ENCODE data around the gene TUBA4B.

- no peak for TF ChIP-seq CTCF (IDR thresholded peaks at IDR 0.05; ENCODE audit: extremely low read depth in 1 of 2, insufficient read depth in 1 of 2, low read depth in 1 of 2, low read length in 2 of 2)
- no peak for TF ChIP-seq MAX (IDR thresholded peaks at IDR 0.05; ENCODE audit: insufficient read depth, insufficient read length)
- TF ChIP-seq POLR2AphosphoS5 (IDR thresholded peaks at IDR 0.05; ENCODE audit: insufficient read depth, low read depth, low read length), result no peak
- no peak for TF ChIP-seq GATA2 (IDR thresholded peaks at IDR 0.05; ENCODE audit: insufficient read depth, insufficient read length, low read depth, low read length)
- no peak for TF ChIP-seq FOS (IDR thresholded peaks at IDR 0.05; ENCODE audit: borderline replicate concordance, insufficient read depth, low read length)
- TF ChIP-seq MYC (IDR thresholded peaks at IDR 0.05; ENCODE audit: low read depth, low read length), result no peak
- TF ChIP-seq POLR2A (IDR thresholded peaks at IDR 0.05; ENCODE audit: low read depth, low read length), result no peak
- TF ChIP-seq EZH2 (IDR thresholded peaks at IDR 0.05; ENCODE audit: borderline replicate concordance, low read depth, low read length, severe bottlenecking), result no peak
Measured at GRCh38 chr2:219306047-219306446, 53.0 kb downstream of the TUBA4B start.

Measured in endothelial cell of umbilical vein (primary cell).